SK-N-SH (cell line): ENCODE measurements around the gene MAT1A. TPM values are rescaled to one million over a fixed set of nuclear protein-coding genes. Genes with fewer than 3 reads are reported as not detected.

Source experiments
- CTCF ChIA-PET: fragments of 300-600, 350-600 bp; formaldehyde crosslinking; extraction: SDS; loops from one replicate; lab custom pipeline; 2021; lab: Yijun Ruan, JAX
- POLR2A ChIA-PET: fragments of 350-600 bp; sonication (Branson Sonifier 250); formaldehyde crosslinking; extraction: SDS; loops from one replicate; lab custom pipeline; 2020; ENCODE audit warnings: antibody characterized with exemption, inconsistent platforms; lab: Yijun Ruan, JAX
- DNase-seq: peaks from one replicate; pipeline ENCODE4 v3.0.0; 2012
- H2AFZ ChIP-seq: fragments of 200-600 bp; sonication (generic); 2 replicates; pipeline ENCODE4 v1.8.1; 2016; ENCODE audit warnings: antibody characterized with exemption, mild to moderate bottlenecking, low read depth
- H3F3A ChIP-seq: fragments of 200-600 bp; sonication (generic); replicated peaks from 2 replicates; pipeline ENCODE3; 2016; ENCODE audit warnings: antibody characterized with exemption, mild to moderate bottlenecking; ENCODE audit not compliant: insufficient read depth
- H3K27ac ChIP-seq, 2 experiments: fragments of 200-500 bp in 1 of 2; fragments of 200-600 bp in 1 of 2; sonication (Bioruptor generic) in 1 of 2; sonication (generic), shearing (Covaris generic) in 1 of 2; 2 replicates each; pipeline versions ENCODE4 v1.5.1 to v1.6.1; 2014 to 2016; ENCODE audit warnings: low read depth in 2 of 2, inconsistent platforms in 1 of 2, low read length in 1 of 2, mild to moderate bottlenecking in 1 of 2, mixed read lengths in 1 of 2
- H3K27me3 ChIP-seq: fragments of 200-600 bp; sonication (generic), shearing (Covaris generic); 2 replicates; pipeline ENCODE4 v1.6.1; 2016; ENCODE audit warnings: mixed run types; ENCODE audit not compliant: insufficient read depth
- H3K36me3 ChIP-seq, 2 experiments: fragments of 200-500 bp in 1 of 2; fragments of 200-600 bp in 1 of 2; sonication (Bioruptor generic) in 1 of 2; sonication (generic) in 1 of 2; replicated peaks in 1 of 2; 2 replicates each; pipeline versions ENCODE3 to v1.5.1; 2014 to 2016; ENCODE audit warnings: low read length in 1 of 2, mild to moderate bottlenecking in 1 of 2; ENCODE audit not compliant: insufficient read depth in 2 of 2, control insufficient read depth in 1 of 2
- H3K4me1 ChIP-seq, 2 experiments: fragments of 200-500 bp in 1 of 2; fragments of 200-600 bp in 1 of 2; sonication (Bioruptor generic) in 1 of 2; sonication (generic), shearing (Covaris generic) in 1 of 2; 2 replicates each; pipeline versions ENCODE4 v1.5.1 to v1.6.1; 2014 to 2016; ENCODE audit warnings: low read depth in 1 of 2, low read length in 1 of 2, mixed run types in 1 of 2; ENCODE audit not compliant: insufficient read depth in 2 of 2, control insufficient read depth in 1 of 2
- H3K4me2 ChIP-seq: fragments of 200-600 bp; sonication (generic), shearing (Covaris generic); 2 replicates; pipeline ENCODE4 v1.6.1; 2017; ENCODE audit warnings: mixed run types
- H3K4me3 ChIP-seq, 2 experiments: fragments of 200-500 bp in 1 of 2; fragments of 200-600 bp in 1 of 2; sonication (Bioruptor generic) in 1 of 2; sonication (generic), shearing (Covaris generic) in 1 of 2; 2 replicates each; pipeline versions ENCODE4 v1.5.1 to v1.8.1; 2014 to 2016; ENCODE audit warnings: low read depth in 2 of 2, inconsistent platforms in 1 of 2, low read length in 1 of 2, mild to moderate bottlenecking in 1 of 2, mixed read lengths in 1 of 2, moderate library complexity in 1 of 2
- H3K79me2 ChIP-seq: fragments of 200-600 bp; sonication (generic); 2 replicates; pipeline ENCODE4 v1.8.1; 2017; ENCODE audit warnings: mild to moderate bottlenecking; ENCODE audit not compliant: insufficient read depth
- H3K9ac ChIP-seq: fragments of 200-600 bp; sonication (generic); 2 replicates; pipeline ENCODE4 v1.6.1; 2017; ENCODE audit warnings: mixed run types
- H3K9me2 ChIP-seq: fragments of 200-600 bp; sonication (generic); 2 replicates; pipeline ENCODE4 v1.6.1; 2017; ENCODE audit warnings: mixed run types
- H3K9me3 ChIP-seq: fragments of 200-600 bp; sonication (generic); 2 replicates; pipeline ENCODE4 v1.6.1; 2017; ENCODE audit warnings: mixed run types, mild to moderate bottlenecking, moderate library complexity
- H4K20me1 ChIP-seq: fragments of 200-600 bp; sonication (generic); 2 replicates; pipeline ENCODE4 v1.6.1; 2017; ENCODE audit warnings: mild to moderate bottlenecking, mixed run types; ENCODE audit not compliant: insufficient read depth
- EZH2phosphoT487 ChIP-seq: fragments of 200-600 bp; sonication (generic); IDR thresholded peaks from 2 replicates; pipeline ENCODE4 v1.6.1; 2017; ENCODE audit warnings: low read depth, mixed run types, mild to moderate bottlenecking, antibody characterized with exemption, moderate library complexity, borderline replicate concordance
- MEF2A ChIP-seq: IDR thresholded peaks from 2 replicates; pipeline ENCODE4 v1.4.0; 2012; ENCODE audit warnings: low read depth, borderline replicate concordance
- MXI1 ChIP-seq: IDR thresholded peaks from 2 replicates; pipeline ENCODE4 v1.6.1; 2012; ENCODE audit warnings: mild to moderate bottlenecking, low read depth, low read length, improper control_type of control experiment
- RCOR1 ChIP-seq: fragments of 150-350 bp; IDR thresholded peaks from 2 replicates; pipeline ENCODE4 v1.6.1; 2017; ENCODE audit warnings: antibody characterized with exemption, low read length
- REST ChIP-seq: IDR thresholded peaks from 2 replicates; pipeline ENCODE4 v1.6.1; 2012; ENCODE audit warnings: mild to moderate bottlenecking, low read depth, low read length, moderate library complexity
- TAF1 ChIP-seq: IDR thresholded peaks from 2 replicates; pipeline ENCODE4 v1.6.1; 2012; ENCODE audit warnings: low read depth, mild to moderate bottlenecking, low read length, moderate library complexity, borderline replicate concordance
- USF1 ChIP-seq: IDR thresholded peaks from 2 replicates; pipeline ENCODE4 v1.4.0; 2012; ENCODE audit warnings: low read depth, borderline replicate concordance
- WGBS: methylation state at CpG from one replicate; pipeline ENCODE4 v1.1.6; 2017; ENCODE audit warnings: low lambda C conversion rate; 5-methylcytosine and 5-hydroxymethylcytosine counted together
- polyA plus RNA-seq, 3 experiments: library from polyadenylated mRNA; depleted of rRNA; stranded (reverse); fragments of >200 nt; gene quantifications; 2 replicates each; pipeline ENCODE4 v1.2.3, GENCODE V29; 2012

MAT1A gene
- polyA plus RNA-seq, 1 of the 3 experiments (the other 2 are of a cell fraction), result 0.03 TPM

DNA sequence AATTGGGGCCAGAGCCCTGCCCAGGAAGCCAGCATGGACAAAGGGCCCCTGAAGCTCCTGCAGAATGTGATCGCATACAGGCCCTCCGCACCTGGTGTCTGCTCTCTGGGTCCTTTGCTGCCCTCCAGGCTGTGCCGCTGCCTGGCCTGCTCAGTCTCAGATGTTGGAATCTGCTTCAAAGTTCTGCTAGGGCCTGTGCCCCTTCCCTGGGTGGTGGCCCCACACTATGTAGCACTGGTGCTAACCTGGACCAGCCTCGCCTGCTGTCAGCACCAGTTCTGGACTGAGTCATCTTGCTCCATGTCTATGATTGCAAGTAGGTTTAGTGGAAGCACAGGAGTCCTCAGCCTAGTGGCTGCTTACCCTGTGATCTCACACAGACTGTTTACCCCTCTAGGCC lies 6.3 kb downstream of the MAT1A start (continued):
- TF ChIP-seq REST, result no peak

DNA sequence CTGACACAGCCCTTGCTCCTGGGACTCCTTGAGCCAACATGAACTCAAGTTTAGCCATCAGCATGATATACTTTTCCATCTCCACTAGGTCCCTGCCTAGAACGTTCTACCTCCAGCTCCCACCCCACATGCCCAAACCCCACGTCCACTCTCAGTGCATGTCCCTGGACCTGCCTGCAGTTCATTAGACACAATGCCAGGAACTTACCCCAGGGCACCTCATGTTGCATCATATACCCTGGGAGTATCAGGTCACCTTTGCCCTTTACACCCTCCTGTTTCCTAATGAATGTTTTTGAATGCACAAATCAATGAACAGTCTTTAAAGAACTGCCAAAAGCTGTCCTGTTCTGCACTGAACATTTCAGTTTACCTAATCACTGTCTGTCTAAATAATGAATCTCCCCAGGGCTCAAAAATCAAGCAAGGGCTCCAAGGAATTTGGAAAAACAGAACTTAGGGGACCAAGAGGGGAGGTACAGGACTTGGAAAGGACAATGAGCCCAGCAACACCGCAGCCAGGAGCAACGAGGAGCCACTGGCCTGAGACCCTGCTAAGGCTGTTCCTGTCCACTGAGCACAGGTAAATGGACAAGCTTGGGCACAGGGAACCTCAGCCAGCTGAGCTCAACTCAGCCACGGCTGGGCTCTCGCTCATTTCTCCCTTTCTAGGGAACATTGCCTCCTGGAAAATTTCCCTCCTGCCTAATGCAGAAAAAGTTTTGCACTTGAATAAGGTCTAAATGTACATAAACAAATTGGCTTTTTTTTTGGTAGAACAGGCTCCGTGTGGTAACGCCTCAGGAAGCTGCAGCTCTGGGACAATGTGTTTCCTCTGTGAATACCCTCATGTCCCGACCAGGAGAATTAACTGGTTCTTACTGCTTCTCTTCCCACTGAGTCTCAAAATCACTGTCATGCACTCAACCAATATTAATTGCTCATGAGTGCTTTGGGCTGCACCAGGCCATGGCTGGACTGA lies 7.4 kb downstream of the MAT1A start:
- H3K9me2 ChIP-seq, result no peaks in the 10 kb centered on the region
- TF ChIP-seq EZH2phosphoT487 (no peak), RCOR1 (no peak), MEF2A (no peak), TAF1 (no peak)
- TF ChIP-seq, all 33 proteins: peak for 0
- Histone ChIP-seq H2AFZ (no peak overlapping the region), H3K9me3 (no peaks in the 10 kb centered on the region), H3K36me3 (no peaks in the 10 kb centered on the region), H3K9ac (no peak overlapping the region), H4K20me1 (no peaks in the 10 kb centered on the region), H3K4me2 (no peak overlapping the region), H3K79me2 (no peaks in the 10 kb centered on the region), H3K4me3 (no peak overlapping the region), H3F3A (no peaks in the 10 kb centered on the region), H3K27ac (no peak overlapping the region), H3K27me3 (no peaks in the 10 kb centered on the region; the same call in 1 of the 2 replicates), H3K4me1 (no peaks in the 10 kb centered on the region)
- CTCF ChIA-PET, result interaction anchor here (0.7 to 2.7 kb wide), 3 partner anchors 21 to 236 kb away, joined by 3 to 10 read pairs (median 5); no protein-coding TSS in a partner anchor
- POLR2A ChIA-PET, result no interaction called here
- 44% methylated on average over 9 of the region's 9 CpGs for WGBS
- no peak for DNase-seq

GRCh38 chr10:80281292-80281691 lies 8.2 kb downstream of the MAT1A start:
- Histone ChIP-seq H3K4me3 (no peak overlapping the region), H3K9ac (no peak overlapping the region), H4K20me1 (no peaks in the 10 kb centered on the region), H2AFZ (no peak overlapping the region), H3K4me1 (no peaks in the 10 kb centered on the region), H3K9me2 (no peaks in the 10 kb centered on the region), H3K27ac (no peak overlapping the region), H3K4me2 (no peak overlapping the region), H3F3A (no peaks in the 10 kb centered on the region), H3K9me3 (no peaks in the 10 kb centered on the region), H3K36me3 (no peaks in the 10 kb centered on the region), H3K27me3 (no peaks in the 10 kb centered on the region; the same call in 1 of the 2 replicates), H3K79me2 (no peaks in the 10 kb centered on the region)
- no peak for DNase-seq
- POLR2A ChIA-PET, result no interaction called here
- CTCF ChIA-PET, result interaction anchor here (2.7 kb wide), 1 partner anchor 20 kb away, joined by 10 read pairs; no protein-coding TSS in a partner anchor
- TF ChIP-seq MXI1, result no peak
- no peak for TF ChIP-seq REST
- TF ChIP-seq USF1, result no peak
- 64% methylated on average over 6 of the region's 6 CpGs for WGBS
